K562 (cell line): ENCODE measurements around the gene RCOR3. TPM values are rescaled to one million over a fixed set of nuclear protein-coding genes. Genes with fewer than 3 reads are reported as not detected.

Source experiments
- ATAC-seq: fragments of 200-7000 bp; cut with Tn5 transposase; 3 replicates; pipeline ENCODE4 v1.9.1; 2020; ENCODE audit warnings: moderate library complexity
- BruUV-seq: library from RNA; stranded (reverse); fragments of 400-500 nt; replicated peaks from 2 replicates; lab custom pipeline; 2021; lab: Mats Ljungman, UMichigan
- CTCF ChIA-PET: fragments of 300-600 bp; formaldehyde crosslinking; extraction: SDS; loops from one replicate; lab custom pipeline; 2021; ENCODE audit warnings: low intra/inter-chr PET ratio; lab: Yijun Ruan, JAX
- POLR2A ChIA-PET: fragments of 300-600, 350-650 bp; sonication (Branson Sonifier 250); formaldehyde crosslinking; extraction: SDS; loops from one replicate; lab custom pipeline; 2021; ENCODE audit warnings: antibody characterized with exemption, inconsistent platforms; lab: Yijun Ruan, JAX
- DNase-seq, 4 experiments: peaks; one replicate each; pipeline versions ENCODE4 v3.0.0 to v3.0.0-alpha.2; 2011 to 2018; ENCODE audit warnings: low spot score in 3 of 4, mixed read lengths in 3 of 4; ENCODE audit errors: extremely low read depth in 1 of 4
- FAIRE-seq: peaks from 2 replicates; lab custom pipeline; 2011; peaks lifted over from hg19 to GRCh38; lab: Jason Lieb, UNC
- H2AFZ ChIP-seq: 2 replicates; pipeline ENCODE4 v1.6.0; 2011; ENCODE audit warnings: low read depth, low read length, control low read depth, inconsistent platforms
- H3K27ac ChIP-seq: fragments of 200-600 bp; 3 replicates; pipeline ENCODE4 v1.8.0; 2011; ENCODE audit warnings: low read depth, mild to moderate bottlenecking, control low read depth, inconsistent platforms, low read length, moderate library complexity, mixed read lengths; ENCODE audit errors: extremely low read depth
- H3K27me3 ChIP-seq, 2 experiments: fragments of 300-600 bp in 1 of 2; 2 replicates in 1 of 2; 3 replicates in 1 of 2; pipeline versions ENCODE4 v1.6.0 to v1.8.0; 2011; ENCODE audit warnings: inconsistent platforms in 2 of 2, low read length in 2 of 2, mild to moderate bottlenecking in 1 of 2, mixed read lengths in 1 of 2, moderate library complexity in 1 of 2; ENCODE audit not compliant: control insufficient read depth in 2 of 2, insufficient read depth in 2 of 2
- H3K36me3 ChIP-seq: fragments of 300-600 bp; 3 replicates; pipeline ENCODE4 v1.8.0; 2011; ENCODE audit warnings: mild to moderate bottlenecking, low read length, inconsistent platforms; ENCODE audit not compliant: control insufficient read depth, insufficient read depth
- H3K4me1 ChIP-seq, 2 experiments: fragments of 200-600 bp in 1 of 2; replicated peaks in 1 of 2; 2 replicates in 1 of 2; 3 replicates in 1 of 2; pipeline versions ENCODE4 v1.5.1 to v1.8.0; 2011; ENCODE audit warnings: inconsistent platforms in 2 of 2, low read length in 2 of 2, mild to moderate bottlenecking in 1 of 2, mixed read lengths in 1 of 2, moderate library complexity in 1 of 2; ENCODE audit not compliant: control insufficient read depth in 2 of 2, insufficient read depth in 2 of 2
- H3K4me2 ChIP-seq: 2 replicates; pipeline ENCODE4 v1.6.1; 2011; ENCODE audit warnings: low read length, control low read depth, inconsistent platforms, mixed read lengths; ENCODE audit not compliant: insufficient read depth
- H3K4me3 ChIP-seq: fragments of 200-600 bp; sonication (generic), shearing (Covaris generic); 2 replicates; pipeline ENCODE4 v1.5.1; 2016; ENCODE audit warnings: control low read depth, inconsistent platforms
- H3K79me2 ChIP-seq: fragments of 200-600 bp; 3 replicates; pipeline ENCODE4 v1.8.0; 2011; ENCODE audit warnings: low read length, inconsistent platforms; ENCODE audit not compliant: control insufficient read depth, insufficient read depth
- H3K9ac ChIP-seq, 2 experiments: 2 replicates each; pipeline versions ENCODE4 v1.6.0 to v1.6.1; 2011; ENCODE audit warnings: low read depth in 2 of 2, low read length in 2 of 2, control low read depth in 1 of 2, inconsistent platforms in 1 of 2, mild to moderate bottlenecking in 1 of 2, mixed read lengths in 1 of 2; ENCODE audit not compliant: insufficient read depth in 1 of 2
- H3K9me1 ChIP-seq: one replicate; pipeline ENCODE4 v1.6.0; 2011; ENCODE audit warnings: inconsistent platforms, mild to moderate bottlenecking, low read length, moderate library complexity; ENCODE audit not compliant: control insufficient read depth, insufficient read depth
- H3K9me3 ChIP-seq: replicated peaks from 2 replicates; pipeline ENCODE4 v1.5.1; 2011; ENCODE audit warnings: low read depth, low read length, inconsistent platforms; ENCODE audit not compliant: control insufficient read depth, insufficient read depth
- H4K20me1 ChIP-seq: replicated peaks from 2 replicates; pipeline ENCODE4 v1.6.1; 2011; ENCODE audit warnings: low read length, inconsistent platforms, mixed read lengths; ENCODE audit not compliant: control insufficient read depth, insufficient read depth
- ARNT ChIP-seq, 2 experiments: fragments of 450-650 bp; IDR thresholded peaks; 2 replicates each; pipeline ENCODE4 v1.6.1; 2016; ENCODE audit warnings: mild to moderate bottlenecking in 1 of 2
- EHMT2 ChIP-seq: fragments of 450-650 bp; IDR thresholded peaks from 2 replicates; pipeline ENCODE4 v1.6.1; 2018; ENCODE audit warnings: antibody characterized with exemption
- ERF ChIP-seq: fragments of 450-650 bp; formaldehyde crosslinking; IDR thresholded peaks from 2 replicates; pipeline ENCODE4 v1.4.0; 2020; ENCODE audit warnings: mild to moderate bottlenecking, mixed read lengths
- ETS1 ChIP-seq: conservative IDR thresholded peaks from 2 replicates; pipeline ENCODE4 v1.6.1; 2011; ENCODE audit warnings: low read depth, mild to moderate bottlenecking, low read length; ENCODE audit not compliant: control insufficient read depth
- MAFG ChIP-seq: fragments of 450-650 bp; conservative IDR thresholded peaks from 2 replicates; pipeline ENCODE4 v1.6.1; 2016; ENCODE audit warnings: missing genetic modification characterization, missing compliant biosample characterization
- RBFOX2 ChIP-seq: fragments of 200-400 bp; formaldehyde crosslinking; IDR thresholded peaks from 2 replicates; pipeline ENCODE4 v1.6.1; 2017; ENCODE audit warnings: low read depth, mild to moderate bottlenecking, low read length, moderate library complexity
- ZNF311 ChIP-seq: fragments of 250-450 bp; sonication (Bioruptor Pico); IDR thresholded peaks from 2 replicates; pipeline ENCODE4 v1.4.0; 2020; ENCODE audit warnings: mild to moderate bottlenecking, moderate library complexity
- ZNF316 ChIP-seq: fragments of 450-650 bp; IDR thresholded peaks from 2 replicates; pipeline ENCODE4 v1.6.1; 2016
- WGBS: fragments of 100-300 bp; shearing (Covaris generic); methylation state at CpG from one replicate; pipeline ENCODE4 v1.1.6; 2016; ENCODE audit warnings: low coverage, mixed read lengths; ENCODE audit not compliant: insufficient coverage; ENCODE audit errors: missing lambda C conversion rate; 5-methylcytosine and 5-hydroxymethylcytosine counted together
- in situ Hi-C: fragments of 300-500 bp; cut with MboI; formaldehyde crosslinking; loops from 4 replicates; pipeline ENCODE4 v1.15.0; 2018; ENCODE audit warnings: inconsistent platforms, mixed read lengths
- intact Hi-C: fragments of 100-400 bp; cut with micrococcal nuclease; formaldehyde crosslinking; loops from 2 replicates; pipeline ENCODE4 v1.14.2; 2022
- polyA plus RNA-seq, 8 experiments: library from polyadenylated mRNA; depleted of rRNA in 4 of 8; stranded (reverse) in 5 of 8; unstranded in 3 of 8; fragments of >200 nt; fragmentation: Nextera tagmentation in 2 of 8; fragmentation: Illumina TruSeq in 1 of 8; extraction: Ambion mirVana in 2 of 8; extraction: Trizol in 1 of 8; gene quantifications; 2 replicates each; pipeline versions ENCODE4 v1.2.1 to v1.2.3, GENCODE V29; 2011 to 2014; ENCODE audit warnings: inconsistent platforms in 1 of 8, missing spikeins in 1 of 8
- total RNA-seq, 7 experiments: library from RNA; depleted of rRNA in 6 of 7; stranded (reverse); fragments of >200 nt in 6 of 7; fragmentation: Illumina TruSeq in 2 of 7; extraction: Trizol in 2 of 7; gene quantifications; 2 replicates each; pipeline versions ENCODE4 v1.2.1 to v1.2.3, GENCODE V29; 2011 to 2021; ENCODE audit warnings: low replicate concordance in 1 of 7

The RCOR3 gene
- total and polyA plus RNA-seq, 9 of the 15 experiments (the other 6 are each of a cell fraction or from before 2014, with no cell fraction given) = 9.7 to 42.7 (median 29.5) TPM

- CTCF ChIA-PET = no interaction called here
- intact Hi-C loops = no loop called here
Measured at GRCh38 chr1:211296396-211296795, 37.2 kb downstream of the RCOR3 start.

GRCh38 chr1:211305044-211305443, 45.9 kb downstream of the RCOR3 start:
- TF ChIP-seq MAFG (tag) (0 out of 2 replicates have a peak, but pooled peaks have one; percentile 11), ZNF316 (peak; percentile 24; the same call in 1 of the 2 replicates), ETS1 (no peak)
- Histone ChIP-seq H3K9me3 (no peaks in the 10 kb centered on the region), H3K27me3 (no peaks in the 10 kb centered on the region), H3K4me3 (no peak overlapping the region), H4K20me1 (no peaks in the 10 kb centered on the region), H3K36me3 (peaks cover 53% of the 10 kb centered on the region), H2AFZ (no peak overlapping the region), H3K9ac (no peak overlapping the region), H3K27ac (no peak overlapping the region), H3K4me1 (peaks cover 0 to 6% of the 10 kb centered on the region in 2 experiments; a peak in 2 of 5 replicates), H3K79me2 (no peaks in the 10 kb centered on the region), H3K4me2 (no peak overlapping the region), H3K9me1 (no peaks in the 10 kb centered on the region)
- in situ Hi-C loops = no loop called here
- no peak for FAIRE-seq
- ATAC-seq = no peak
- CTCF ChIA-PET = no interaction called here
- POLR2A ChIA-PET = interaction anchor here (0.6 to 1.0 kb wide), 2 partner anchors 32 to 175 kb away, joined by 3 read pairs; no protein-coding TSS in a partner anchor
- intact Hi-C loops = no loop called here
- no TSS peak for BruUV-seq
- WGBS = 98% methylated on average over 3 of the region's 3 CpGs
- no peak for DNase-seq

More at GRCh38 chr1:211296396-211296795, 37.2 kb downstream of the RCOR3 start:
- Histone ChIP-seq H3K4me3 (no peak overlapping the region), H3K9ac (no peak overlapping the region), H4K20me1 (no peaks in the 10 kb centered on the region), H3K4me1 (no peaks in the 10 kb centered on the region), H3K36me3 (peaks cover 69% of the 10 kb centered on the region), H3K4me2 (no peak overlapping the region), H3K27me3 (no peaks in the 10 kb centered on the region), H3K9me1 (no peaks in the 10 kb centered on the region), H3K27ac (no peak overlapping the region), H2AFZ (no peak overlapping the region)
- POLR2A ChIA-PET = interaction anchor here (1.5 kb wide), 1 partner anchor 18 kb away, joined by 3 read pairs; no protein-coding TSS in a partner anchor
- in situ Hi-C loops = no loop called here
- no peak for FAIRE-seq
- no TSS peak for BruUV-seq
- ATAC-seq = no peak
- no peak for TF ChIP-seq ZNF311 (CRISPR knock-in tag)
- no peak for TF ChIP-seq EHMT2
- no peak for TF ChIP-seq ARNT (IDR thresholded peaks at IDR 0.05)
- TF ChIP-seq ERF (CRISPR knock-in tag) = no peak
- TF ChIP-seq RBFOX2 = no peak
- TF ChIP-seq, all 486 proteins: peak for 0
- no peak for DNase-seq
- H3K79me2 ChIP-seq = no peaks in the 10 kb centered on the region
- no peaks in the 10 kb centered on the region for H3K9me3 ChIP-seq
